NB4 (cell line): Measurements from ENCODE around the gene STUM.

ENCODE experiments used
- CTCF ChIP-seq: IDR thresholded peaks from one replicate; pipeline ENCODE4 v1.5.1; 2012; ENCODE audit warnings: low read depth, low read length
- MAX ChIP-seq: IDR thresholded peaks from 2 replicates; pipeline ENCODE4 v1.6.1; 2011; ENCODE audit warnings: low read depth, low read length
- POLR2A ChIP-seq: IDR thresholded peaks from 2 replicates; pipeline ENCODE4 v1.6.1; 2011; ENCODE audit warnings: mild to moderate bottlenecking; ENCODE audit not compliant: insufficient read length; ENCODE audit errors: extremely low read depth

DNA sequence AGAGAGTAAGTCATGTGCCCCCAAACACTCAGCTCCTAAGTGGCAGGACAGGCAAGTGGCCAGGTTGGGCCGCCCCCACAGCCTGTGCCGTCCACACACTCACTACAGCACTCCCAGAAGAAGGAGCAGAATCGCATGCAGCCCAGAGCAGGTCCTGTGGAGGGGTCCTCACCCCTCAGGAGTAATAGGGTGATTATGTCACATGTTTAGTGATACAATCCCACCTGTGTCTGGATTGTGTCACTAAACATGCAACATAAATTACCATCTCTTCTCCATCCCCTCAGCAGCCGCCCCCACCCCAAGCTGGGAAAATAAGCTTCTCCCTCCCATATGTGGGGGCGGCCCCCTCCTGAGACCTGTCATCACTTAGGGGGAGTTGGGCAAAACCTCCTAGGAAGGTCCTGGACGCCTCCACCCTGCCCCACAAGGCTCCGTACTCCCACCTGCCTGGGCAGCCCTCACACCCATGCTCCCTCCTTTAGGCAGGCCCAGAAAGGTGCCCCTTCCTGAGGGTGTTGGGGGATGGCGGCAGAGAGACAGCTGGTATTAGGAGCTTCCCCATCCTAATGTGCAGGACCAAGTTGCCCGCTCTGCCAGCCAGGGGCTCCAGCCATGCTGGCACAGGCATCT is 56.9 kb downstream of the STUM start:
- no peak for TF ChIP-seq CTCF
- no peak for TF ChIP-seq POLR2A
- no peak for TF ChIP-seq MAX
